Measurements from ENCODE around the gene DGKH. TPM values are rescaled to one million over a fixed set of nuclear protein-coding genes. Genes with fewer than 3 reads are reported as not detected.
A peak's percentile ranks its signal among the peaks of the same experiment; 100 is the strongest.

Gene DGKH
- total and polyA plus RNA-seq, 7 donors = 0.42 to 4.6 (median 2.1) TPM

DNA sequence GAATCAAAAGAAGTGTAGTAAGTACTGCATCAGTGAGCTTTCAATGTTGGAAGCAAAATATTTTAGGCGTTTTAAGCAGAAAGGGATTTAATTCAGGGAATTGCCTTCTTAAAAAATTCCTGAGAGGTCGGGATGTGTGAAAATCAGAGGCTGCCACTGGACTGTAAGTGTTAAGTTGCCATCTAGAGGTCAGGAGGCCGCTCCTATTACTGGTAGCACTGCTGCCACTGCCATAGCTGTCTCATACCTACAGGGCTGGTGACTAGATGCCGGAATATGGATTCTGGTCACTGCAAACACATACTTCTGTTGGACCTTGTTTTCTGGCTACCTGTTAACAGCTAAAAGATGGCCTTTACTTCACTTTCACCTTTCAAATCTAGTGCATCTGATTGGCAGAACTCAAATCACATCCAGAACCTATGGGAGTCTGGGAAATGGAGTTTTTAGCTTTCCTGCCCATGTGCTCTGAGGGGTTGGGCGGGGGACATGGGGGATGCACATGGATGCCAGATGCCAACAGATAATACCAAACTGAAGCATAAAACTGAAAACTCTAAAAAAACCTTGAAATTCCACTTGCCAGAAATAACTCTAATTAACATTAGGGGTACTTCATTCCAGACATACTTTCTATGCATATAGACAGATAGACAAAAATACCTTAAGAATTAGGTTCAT is 29.8 kb downstream of the DGKH start:
- no peaks in the 10 kb centered on the region for H3K27me3 ChIP-seq (ENCODE audit: insufficient read depth in 3 of 3, low read length in 2 of 3)
- H3K27ac ChIP-seq = no peak overlapping the region
- H3K36me3 ChIP-seq (ENCODE audit: insufficient read depth in 1 of 2, low read depth in 1 of 2) = no peaks in the 10 kb centered on the region
- H3K4me1 ChIP-seq = no peaks in the 10 kb centered on the region
- no peaks in the 10 kb centered on the region for H3K9me3 ChIP-seq
- intact Hi-C loops (cut with DNase I) = no loop called here
- no peak for DNase-seq
- TF ChIP-seq, protein P1, sequence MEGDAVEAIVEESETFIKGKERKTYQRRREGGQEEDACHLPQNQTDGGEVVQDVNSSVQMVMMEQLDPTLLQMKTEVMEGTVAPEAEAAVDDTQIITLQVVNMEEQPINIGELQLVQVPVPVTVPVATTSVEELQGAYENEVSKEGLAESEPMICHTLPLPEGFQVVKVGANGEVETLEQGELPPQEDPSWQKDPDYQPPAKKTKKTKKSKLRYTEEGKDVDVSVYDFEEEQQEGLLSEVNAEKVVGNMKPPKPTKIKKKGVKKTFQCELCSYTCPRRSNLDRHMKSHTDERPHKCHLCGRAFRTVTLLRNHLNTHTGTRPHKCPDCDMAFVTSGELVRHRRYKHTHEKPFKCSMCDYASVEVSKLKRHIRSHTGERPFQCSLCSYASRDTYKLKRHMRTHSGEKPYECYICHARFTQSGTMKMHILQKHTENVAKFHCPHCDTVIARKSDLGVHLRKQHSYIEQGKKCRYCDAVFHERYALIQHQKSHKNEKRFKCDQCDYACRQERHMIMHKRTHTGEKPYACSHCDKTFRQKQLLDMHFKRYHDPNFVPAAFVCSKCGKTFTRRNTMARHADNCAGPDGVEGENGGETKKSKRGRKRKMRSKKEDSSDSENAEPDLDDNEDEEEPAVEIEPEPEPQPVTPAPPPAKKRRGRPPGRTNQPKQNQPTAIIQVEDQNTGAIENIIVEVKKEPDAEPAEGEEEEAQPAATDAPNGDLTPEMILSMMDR (IDR thresholded peaks at IDR 0.05) = no peak
- peak; percentile 62 to 89 (median 75) for ATAC-seq
- 60 to 64% (median 63%) methylated on average over 5 of the region's 5 CpGs for WGBS, 3 donors
- no peak overlapping the region for H3K4me3 ChIP-seq

DNA sequence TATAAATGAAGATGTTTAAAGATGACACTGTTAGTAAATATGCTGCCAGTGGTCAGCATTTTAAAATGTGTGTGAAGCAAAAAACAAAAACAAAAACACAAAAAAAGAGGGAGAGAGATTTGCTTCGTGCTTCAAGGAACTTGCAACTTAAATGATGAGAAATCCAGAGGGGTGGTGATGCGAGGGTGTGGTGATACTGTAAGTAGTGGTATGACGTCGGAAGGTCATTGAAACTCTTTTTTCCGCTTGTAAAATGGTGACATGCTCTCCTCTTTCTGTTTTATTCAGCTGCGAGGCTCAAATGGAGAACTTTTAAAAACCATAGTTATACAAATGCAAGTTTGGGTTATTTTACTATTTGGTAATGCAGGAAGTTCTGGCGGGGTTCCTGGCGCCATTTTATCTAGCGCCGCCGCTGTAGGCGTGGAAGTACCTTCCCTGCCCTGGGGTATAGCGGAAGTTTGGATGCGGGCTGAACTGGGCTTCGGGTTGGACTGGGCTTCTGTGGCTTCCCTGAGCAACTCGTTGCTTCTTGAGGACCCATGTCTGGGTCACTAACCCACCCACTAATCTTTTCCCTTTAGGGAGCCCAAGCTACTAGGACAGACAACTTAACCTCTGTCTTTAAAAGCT is 34.8 kb downstream of the DGKH start:
- Histone ChIP-seq H3K9me3 (no peaks in the 10 kb centered on the region), H3K27ac (no peak overlapping the region), H3K36me3 (ENCODE audit: insufficient read depth in 1 of 2, low read depth in 1 of 2) (no peaks in the 10 kb centered on the region), H3K27me3 (ENCODE audit: insufficient read depth in 3 of 3, low read length in 2 of 3) (no peaks in the 10 kb centered on the region), H3K4me3 (no peak overlapping the region), H3K4me1 (no peaks in the 10 kb centered on the region)
- no peak for DNase-seq
- 84 to 95% (median 93%) methylated on average over 16 of the region's 16 CpGs for WGBS, 3 donors
- no peak for ATAC-seq
- TF ChIP-seq, protein P1 (IDR thresholded peaks at IDR 0.05) = no peak
- intact Hi-C loops (cut with DNase I) = no loop called here

DNA sequence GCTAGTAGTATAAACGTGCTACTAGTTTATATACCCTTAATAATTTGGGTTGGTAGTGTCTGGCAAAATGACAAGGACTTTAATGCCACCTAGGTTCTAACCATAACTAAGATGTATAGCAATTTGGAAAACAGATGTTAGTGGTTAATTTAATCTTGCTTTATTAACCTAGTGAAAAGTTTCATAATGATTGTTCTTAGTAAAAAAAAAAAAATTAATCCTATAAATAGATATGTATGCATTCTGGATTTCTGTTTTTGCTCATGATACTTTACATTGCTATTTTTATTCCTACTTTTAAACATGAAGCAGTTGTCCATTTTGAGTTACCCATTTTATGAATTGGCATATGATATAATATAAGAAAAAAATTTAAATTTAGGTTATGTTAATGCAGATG is 36.3 kb downstream of the DGKH start:
- ATAC-seq (no peak), DNase-seq (no peak)
- no peak overlapping the region for H3K27ac ChIP-seq
- TF ChIP-seq, protein P1 (IDR thresholded peaks at IDR 0.05) = no peak
- intact Hi-C loops (cut with DNase I) = no loop called here
- H3K9me3 ChIP-seq = no peaks in the 10 kb centered on the region
- H3K4me3 ChIP-seq = no peak overlapping the region
- no peaks in the 10 kb centered on the region for H3K36me3 ChIP-seq (ENCODE audit: insufficient read depth in 1 of 2, low read depth in 1 of 2)
- H3K27me3 ChIP-seq (ENCODE audit: insufficient read depth in 3 of 3, low read length in 2 of 3) = no peaks in the 10 kb centered on the region
- H3K4me1 ChIP-seq = no peaks in the 10 kb centered on the region
- 74 to 89% (median 79%) methylated on average over 1 of the region's 1 CpG for WGBS, 3 donors

DNA sequence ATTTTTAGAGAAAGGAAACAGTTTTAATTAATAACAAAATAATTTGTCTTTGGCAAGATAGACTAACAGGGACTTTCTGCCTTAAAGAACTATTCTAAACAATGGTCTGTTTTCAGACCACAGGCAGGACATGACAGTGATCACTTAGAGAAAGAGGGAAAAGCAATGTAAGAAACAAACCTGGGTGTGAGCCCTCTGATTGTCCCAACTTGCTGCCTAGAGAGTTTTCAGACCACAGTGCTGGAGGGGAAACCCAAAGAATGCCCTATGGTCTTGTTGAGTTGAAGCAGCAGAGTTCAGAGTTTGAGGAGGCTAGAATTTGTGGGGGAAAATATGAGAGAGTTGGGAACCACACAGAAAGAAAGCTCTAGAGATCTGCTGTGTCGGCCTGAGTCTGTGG is 38.1 kb downstream of the DGKH start:
- ATAC-seq (no peak), DNase-seq (no peak)
- Histone ChIP-seq H3K9me3 (no peaks in the 10 kb centered on the region), H3K4me3 (no peak overlapping the region), H3K36me3 (ENCODE audit: insufficient read depth in 1 of 2, low read depth in 1 of 2) (no peaks in the 10 kb centered on the region), H3K27me3 (ENCODE audit: insufficient read depth in 3 of 3, low read length in 2 of 3) (no peaks in the 10 kb centered on the region), H3K27ac (no peak overlapping the region), H3K4me1 (no peaks in the 10 kb centered on the region)
- intact Hi-C loops (cut with DNase I) = no loop called here
- TF ChIP-seq, protein P1 (IDR thresholded peaks at IDR 0.05) = no peak
- WGBS, 3 donors = 95 to 100% (median 98%) methylated on average over 1 of the region's 1 CpG

Measured in psoas muscle (tissue), 8 donors.